A673 (cell line): ENCODE results near the gene CYP19A1.

Source experiments
- EZH2 ChIP-seq: fragments of 200-600 bp; sonication (generic); IDR thresholded peaks from 2 replicates; pipeline ENCODE4 v1.6.1; 2017; ENCODE audit warnings: borderline replicate concordance, low read depth, mild to moderate bottlenecking, mixed read lengths, antibody characterized with exemption, low read length; ENCODE audit not compliant: poor library complexity, severe bottlenecking
- TF ChIP-seq, protein P1 (sequence below): fragments of 300-800, 200-600 bp; sonication (generic); conservative IDR thresholded peaks from 2 replicates; pipeline ENCODE4 v1.5.1; 2017; ENCODE audit warnings: low read depth, mild to moderate bottlenecking, antibody characterized with exemption, low read length, moderate library complexity, mixed read lengths

DNA sequence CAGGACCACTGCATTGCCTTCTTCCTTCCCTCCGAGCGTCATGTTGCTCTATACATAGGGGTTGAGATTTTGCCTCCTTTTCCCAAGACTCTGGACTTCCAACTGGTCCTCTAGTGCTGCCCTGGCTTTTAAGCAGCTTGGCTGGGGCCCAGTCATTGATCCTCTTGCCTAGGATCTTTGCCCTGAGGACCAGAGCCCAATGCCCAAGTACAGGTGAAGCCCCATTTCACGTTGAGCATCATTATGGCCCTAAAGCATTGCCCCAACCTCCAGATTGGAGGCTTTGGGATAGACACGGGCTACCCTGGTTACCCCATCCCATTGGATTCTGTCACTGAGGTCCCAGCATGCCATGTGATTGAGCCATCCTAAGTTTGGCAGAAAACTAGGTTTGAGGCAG is 47.7 kb downstream of the CYP19A1 start:
- TF ChIP-seq, protein P1, sequence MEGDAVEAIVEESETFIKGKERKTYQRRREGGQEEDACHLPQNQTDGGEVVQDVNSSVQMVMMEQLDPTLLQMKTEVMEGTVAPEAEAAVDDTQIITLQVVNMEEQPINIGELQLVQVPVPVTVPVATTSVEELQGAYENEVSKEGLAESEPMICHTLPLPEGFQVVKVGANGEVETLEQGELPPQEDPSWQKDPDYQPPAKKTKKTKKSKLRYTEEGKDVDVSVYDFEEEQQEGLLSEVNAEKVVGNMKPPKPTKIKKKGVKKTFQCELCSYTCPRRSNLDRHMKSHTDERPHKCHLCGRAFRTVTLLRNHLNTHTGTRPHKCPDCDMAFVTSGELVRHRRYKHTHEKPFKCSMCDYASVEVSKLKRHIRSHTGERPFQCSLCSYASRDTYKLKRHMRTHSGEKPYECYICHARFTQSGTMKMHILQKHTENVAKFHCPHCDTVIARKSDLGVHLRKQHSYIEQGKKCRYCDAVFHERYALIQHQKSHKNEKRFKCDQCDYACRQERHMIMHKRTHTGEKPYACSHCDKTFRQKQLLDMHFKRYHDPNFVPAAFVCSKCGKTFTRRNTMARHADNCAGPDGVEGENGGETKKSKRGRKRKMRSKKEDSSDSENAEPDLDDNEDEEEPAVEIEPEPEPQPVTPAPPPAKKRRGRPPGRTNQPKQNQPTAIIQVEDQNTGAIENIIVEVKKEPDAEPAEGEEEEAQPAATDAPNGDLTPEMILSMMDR = no peak
- no peak for TF ChIP-seq EZH2
